ENCODE data around the gene RBM4.
A peak's percentile ranks its signal among the peaks of the same experiment; 100 is the strongest.

RBM4 gene

GRCh38 chr11:66617155-66617834 is 21.2 kb upstream of the RBM4 start:
- Histone ChIP-seq H3K4me1 (ENCODE audit: control insufficient read depth, insufficient read depth, low read length, unreplicated experiment) (peaks cover 11% of the 10 kb centered on the region), H3K79me2 (ENCODE audit: control insufficient read depth, insufficient read depth, low read length, unreplicated experiment) (peaks cover 64% of the 10 kb centered on the region), H3K27me3 (ENCODE audit: insufficient read depth, low read length) (no peaks in the 10 kb centered on the region), H3K4me3 (ENCODE audit: low read depth, low read length) (peak overlapping the region; percentile 97), H2AFZ (ENCODE audit: low read length, unreplicated experiment) (no peak overlapping the region), H3K27ac (ENCODE audit: low read depth, low read length) (peak overlapping the region; percentile 81), H3K36me3 (ENCODE audit: insufficient read depth, low read length) (peaks cover 11% of the 10 kb centered on the region; the same call in 1 of the 2 replicates)

GRCh38 chr11:66619080-66619554 is 19.4 kb upstream of the RBM4 start:
- Histone ChIP-seq H3K4me3 (ENCODE audit: low read depth, low read length) (peak overlapping the region; percentile 97), H3K27me3 (ENCODE audit: insufficient read depth, low read length) (no peaks in the 10 kb centered on the region), H3K4me1 (ENCODE audit: control insufficient read depth, insufficient read depth, low read length, unreplicated experiment) (peaks cover 17% of the 10 kb centered on the region), H2AFZ (ENCODE audit: low read length, unreplicated experiment) (no peak overlapping the region), H3K27ac (ENCODE audit: low read depth, low read length) (peak overlapping the region; percentile 48), H3K36me3 (ENCODE audit: insufficient read depth, low read length) (peaks cover 29% of the 10 kb centered on the region; the same call in 1 of the 2 replicates), H3K79me2 (ENCODE audit: control insufficient read depth, insufficient read depth, low read length, unreplicated experiment) (peaks cover 82% of the 10 kb centered on the region)

DNA sequence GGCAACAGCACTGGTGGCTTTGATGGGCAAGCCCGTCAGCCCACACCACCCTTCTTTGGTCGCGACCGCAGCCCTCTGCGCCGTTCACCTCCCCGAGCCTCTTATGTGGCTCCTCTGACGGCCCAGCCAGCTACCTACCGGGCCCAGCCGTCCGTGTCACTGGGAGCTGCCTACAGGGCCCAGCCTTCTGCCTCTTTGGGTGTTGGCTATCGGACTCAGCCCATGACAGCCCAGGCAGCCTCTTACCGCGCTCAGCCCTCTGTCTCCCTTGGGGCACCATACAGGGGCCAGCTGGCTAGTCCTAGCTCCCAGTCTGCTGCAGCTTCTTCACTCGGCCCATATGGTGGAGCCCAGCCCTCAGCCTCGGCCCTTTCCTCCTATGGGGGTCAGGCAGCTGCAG is 14.1 kb upstream of the RBM4 start:
- Histone ChIP-seq H3K27ac (ENCODE audit: low read depth, low read length) (no peak overlapping the region), H3K4me3 (ENCODE audit: low read depth, low read length) (no peak overlapping the region), H3K27me3 (ENCODE audit: insufficient read depth, low read length) (no peaks in the 10 kb centered on the region), H3K36me3 (ENCODE audit: insufficient read depth, low read length) (peaks cover 59% of the 10 kb centered on the region), H3K79me2 (ENCODE audit: control insufficient read depth, insufficient read depth, low read length, unreplicated experiment) (peaks cover 98% of the 10 kb centered on the region), H2AFZ (ENCODE audit: low read length, unreplicated experiment) (no peak overlapping the region), H3K4me1 (ENCODE audit: control insufficient read depth, insufficient read depth, low read length, unreplicated experiment) (peaks cover 17% of the 10 kb centered on the region)

- Histone ChIP-seq H3K27ac (ENCODE audit: low read depth, low read length) (no peak overlapping the region), H3K4me3 (ENCODE audit: low read depth, low read length) (no peak overlapping the region), H3K79me2 (ENCODE audit: control insufficient read depth, insufficient read depth, low read length, unreplicated experiment) (peaks cover 100% of the 10 kb centered on the region), H3K4me1 (ENCODE audit: control insufficient read depth, insufficient read depth, low read length, unreplicated experiment) (peaks cover 14% of the 10 kb centered on the region), H2AFZ (ENCODE audit: low read length, unreplicated experiment) (no peak overlapping the region), H3K36me3 (ENCODE audit: insufficient read depth, low read length) (peaks cover 62% of the 10 kb centered on the region), H3K27me3 (ENCODE audit: insufficient read depth, low read length) (no peaks in the 10 kb centered on the region)
Observed at GRCh38 chr11:66625041-66625751, 13.3 kb upstream of the RBM4 start.

- Histone ChIP-seq H3K79me2 (ENCODE audit: control insufficient read depth, insufficient read depth, low read length, unreplicated experiment) (peaks cover 99% of the 10 kb centered on the region), H3K27ac (ENCODE audit: low read depth, low read length) (no peak overlapping the region), H3K4me3 (ENCODE audit: low read depth, low read length) (no peak overlapping the region), H2AFZ (ENCODE audit: low read length, unreplicated experiment) (no peak overlapping the region), H3K27me3 (ENCODE audit: insufficient read depth, low read length) (no peaks in the 10 kb centered on the region), H3K4me1 (ENCODE audit: control insufficient read depth, insufficient read depth, low read length, unreplicated experiment) (peaks cover 14% of the 10 kb centered on the region), H3K36me3 (ENCODE audit: insufficient read depth, low read length) (peaks cover 64% of the 10 kb centered on the region)
Observed at GRCh38 chr11:66625752-66626149, 12.8 kb upstream of the RBM4 start.

DNA sequence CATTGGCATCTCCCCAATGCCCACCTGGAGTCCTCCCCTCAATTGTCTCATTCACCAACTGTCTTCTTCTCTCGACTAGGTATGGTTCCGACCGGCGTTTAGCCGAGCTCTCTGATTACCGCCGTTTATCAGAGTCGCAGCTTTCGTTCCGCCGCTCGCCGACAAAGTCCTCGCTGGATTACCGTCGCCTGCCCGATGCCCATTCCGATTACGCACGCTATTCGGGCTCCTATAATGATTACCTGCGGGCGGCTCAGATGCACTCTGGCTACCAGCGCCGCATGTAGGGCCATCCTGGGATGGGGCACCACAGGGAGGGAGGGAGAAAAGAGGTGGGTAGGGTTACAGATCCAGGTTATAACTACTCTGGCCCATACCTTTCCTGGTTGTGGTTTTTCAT is 12.1 kb upstream of the RBM4 start:
- Histone ChIP-seq H3K36me3 (ENCODE audit: insufficient read depth, low read length) (peaks cover 64% of the 10 kb centered on the region), H2AFZ (ENCODE audit: low read length, unreplicated experiment) (no peak overlapping the region), H3K27me3 (ENCODE audit: insufficient read depth, low read length) (no peaks in the 10 kb centered on the region), H3K79me2 (ENCODE audit: control insufficient read depth, insufficient read depth, low read length, unreplicated experiment) (peaks cover 97% of the 10 kb centered on the region), H3K27ac (ENCODE audit: low read depth, low read length) (no peak overlapping the region), H3K4me1 (ENCODE audit: control insufficient read depth, insufficient read depth, low read length, unreplicated experiment) (peaks cover 11% of the 10 kb centered on the region), H3K4me3 (ENCODE audit: low read depth, low read length) (no peak overlapping the region)

GRCh38 chr11:66626926-66627325 is 11.6 kb upstream of the RBM4 start:
- Histone ChIP-seq H2AFZ (ENCODE audit: low read length, unreplicated experiment) (no peak overlapping the region), H3K4me3 (ENCODE audit: low read depth, low read length) (no peak overlapping the region), H3K27ac (ENCODE audit: low read depth, low read length) (no peak overlapping the region), H3K36me3 (ENCODE audit: insufficient read depth, low read length) (peaks cover 67% of the 10 kb centered on the region), H3K79me2 (ENCODE audit: control insufficient read depth, insufficient read depth, low read length, unreplicated experiment) (peaks cover 97% of the 10 kb centered on the region), H3K4me1 (ENCODE audit: control insufficient read depth, insufficient read depth, low read length, unreplicated experiment) (peaks cover 11% of the 10 kb centered on the region), H3K27me3 (ENCODE audit: insufficient read depth, low read length) (no peaks in the 10 kb centered on the region)

DNA sequence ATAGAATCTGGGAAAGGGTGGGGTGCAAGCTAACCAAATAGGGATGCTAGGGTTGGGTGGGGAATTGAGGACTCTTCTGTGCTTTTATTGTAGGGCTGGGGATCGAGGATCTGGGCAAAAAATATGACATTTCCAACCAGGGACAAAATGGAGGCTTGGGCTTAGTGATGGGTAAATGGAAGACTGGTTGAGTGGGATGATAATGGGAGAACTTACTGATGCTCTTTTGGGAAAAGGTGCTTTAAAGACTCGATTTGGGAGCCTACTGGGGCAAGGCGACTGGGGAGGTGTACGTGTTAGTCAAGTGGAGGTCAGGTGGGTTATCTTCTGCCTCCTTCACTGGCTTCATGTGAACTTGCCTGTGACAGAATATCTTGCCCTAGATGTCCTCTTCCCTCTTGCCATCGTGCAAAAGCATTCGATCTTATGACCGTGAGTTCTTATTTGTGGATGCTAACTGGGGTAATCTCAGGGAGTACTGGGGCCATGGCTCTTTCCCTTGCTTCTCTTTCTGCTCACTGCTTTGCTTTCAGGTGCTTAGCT is 10.4 kb upstream of the RBM4 start:
- Histone ChIP-seq H3K4me1 (ENCODE audit: control insufficient read depth, insufficient read depth, low read length, unreplicated experiment) (peaks cover 4% of the 10 kb centered on the region), H3K4me3 (ENCODE audit: low read depth, low read length) (no peak overlapping the region), H3K27ac (ENCODE audit: low read depth, low read length) (no peak overlapping the region), H3K36me3 (ENCODE audit: insufficient read depth, low read length) (peaks cover 63% of the 10 kb centered on the region), H3K27me3 (ENCODE audit: insufficient read depth, low read length) (no peaks in the 10 kb centered on the region), H2AFZ (ENCODE audit: low read length, unreplicated experiment) (no peak overlapping the region), H3K79me2 (ENCODE audit: control insufficient read depth, insufficient read depth, low read length, unreplicated experiment) (peaks cover 96% of the 10 kb centered on the region)

- Histone ChIP-seq H3K79me2 (ENCODE audit: control insufficient read depth, insufficient read depth, low read length, unreplicated experiment) (peaks cover 92% of the 10 kb centered on the region), H3K36me3 (ENCODE audit: insufficient read depth, low read length) (peaks cover 52% of the 10 kb centered on the region), H2AFZ (ENCODE audit: low read length, unreplicated experiment) (no peak overlapping the region), H3K4me3 (ENCODE audit: low read depth, low read length) (no peak overlapping the region), H3K27ac (ENCODE audit: low read depth, low read length) (no peak overlapping the region), H3K27me3 (ENCODE audit: insufficient read depth, low read length) (no peaks in the 10 kb centered on the region), H3K4me1 (ENCODE audit: control insufficient read depth, insufficient read depth, low read length, unreplicated experiment) (no peaks in the 10 kb centered on the region)
Observed at GRCh38 chr11:66629356-66629755, 9.1 kb upstream of the RBM4 start.

DNA sequence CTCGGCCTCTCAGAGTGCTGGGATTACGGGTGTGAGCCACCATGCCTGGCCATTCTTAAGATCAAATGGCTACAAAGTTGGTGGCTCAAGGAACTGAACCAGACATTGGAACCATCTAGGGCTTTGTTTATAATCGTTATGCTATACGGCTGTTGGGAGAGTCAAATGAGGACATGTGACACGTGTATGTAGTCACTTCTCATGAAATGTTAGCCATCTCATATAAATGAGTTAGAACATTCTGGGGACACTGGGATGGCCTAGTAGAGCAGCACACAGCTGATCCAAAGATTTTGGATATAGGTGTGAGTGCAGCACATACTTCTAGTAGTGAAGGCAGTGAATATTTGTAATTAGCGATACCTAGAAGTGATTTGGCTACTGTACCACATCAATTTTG is 6.6 kb upstream of the RBM4 start:
- no peak overlapping the region for H3K4me3 ChIP-seq (ENCODE audit: low read depth, low read length)
- H3K4me1 ChIP-seq (ENCODE audit: control insufficient read depth, insufficient read depth, low read length, unreplicated experiment): no peaks in the 10 kb centered on the region
- no peak overlapping the region for H3K27ac ChIP-seq (ENCODE audit: low read depth, low read length)
- peaks cover 85% of the 10 kb centered on the region for H3K79me2 ChIP-seq (ENCODE audit: control insufficient read depth, insufficient read depth, low read length, unreplicated experiment)
- H3K36me3 ChIP-seq (ENCODE audit: insufficient read depth, low read length): peaks cover 40% of the 10 kb centered on the region
- H3K27me3 ChIP-seq (ENCODE audit: insufficient read depth, low read length): no peaks in the 10 kb centered on the region
- H2AFZ ChIP-seq (ENCODE audit: low read length, unreplicated experiment): no peak overlapping the region

All from ACC112 (cell line).